GM23248 (cell line): Measurements from ENCODE around the gene EFNB2. TPM values are rescaled to one million over a fixed set of nuclear protein-coding genes. Genes with fewer than 3 reads are reported as not detected.

ENCODE experiments used
- DNase-seq: peaks from one replicate; pipeline ENCODE4 v3.0.0-alpha.2; 2015
- H2AFZ ChIP-seq: fragments of 200-600 bp; sonication (generic); 2 replicates; pipeline ENCODE4 v1.6.1; 2016; ENCODE audit warnings: antibody characterized with exemption
- H3F3A ChIP-seq: fragments of 200-600 bp; sonication (generic); 2 replicates; pipeline ENCODE4 v1.6.1; 2016; ENCODE audit warnings: mild to moderate bottlenecking, antibody characterized with exemption, mixed run types; ENCODE audit not compliant: insufficient read depth
- H3K27ac ChIP-seq: fragments of 200-600 bp; sonication (generic); 2 replicates; pipeline ENCODE4 v1.5.1; 2016; ENCODE audit warnings: mild to moderate bottlenecking
- H3K27me3 ChIP-seq: fragments of 200-600 bp; sonication (generic); replicated peaks from 2 replicates; pipeline ENCODE4 v1.6.1; 2016; ENCODE audit warnings: mild to moderate bottlenecking; ENCODE audit not compliant: insufficient read depth
- H3K36me3 ChIP-seq: fragments of 200-600 bp; sonication (generic); 2 replicates; pipeline ENCODE4 v1.6.1; 2016; ENCODE audit warnings: low read depth, mild to moderate bottlenecking
- H3K4me1 ChIP-seq: fragments of 200-600 bp; sonication (generic); 2 replicates; pipeline ENCODE4 v1.6.1; 2016; ENCODE audit warnings: mild to moderate bottlenecking; ENCODE audit not compliant: insufficient read depth
- H3K4me2 ChIP-seq: fragments of 200-600 bp; sonication (generic); one replicate; pipeline ENCODE4 v1.6.1; 2016; ENCODE audit warnings: mild to moderate bottlenecking; ENCODE audit not compliant: unreplicated experiment
- H3K4me3 ChIP-seq: fragments of 200-600 bp; sonication (generic); 2 replicates; pipeline ENCODE4 v1.5.1; 2016; ENCODE audit warnings: mild to moderate bottlenecking
- H3K79me2 ChIP-seq: fragments of 200-600 bp; sonication (generic); 2 replicates; pipeline ENCODE4 v1.6.1; 2016; ENCODE audit warnings: mild to moderate bottlenecking; ENCODE audit not compliant: insufficient read depth
- H3K9ac ChIP-seq: fragments of 200-600 bp; sonication (generic); 2 replicates; pipeline ENCODE4 v1.6.1; 2016; ENCODE audit warnings: mild to moderate bottlenecking
- H3K9me2 ChIP-seq: fragments of 200-600 bp; sonication (generic); 2 replicates; pipeline ENCODE4 v1.6.1; 2016; ENCODE audit warnings: mixed run types, mild to moderate bottlenecking, moderate library complexity; ENCODE audit not compliant: insufficient read depth
- H3K9me3 ChIP-seq: fragments of 200-600 bp; sonication (generic); one replicate; pipeline ENCODE4 v1.6.1; 2017; ENCODE audit warnings: low read depth
- H4K20me1 ChIP-seq: fragments of 200-600 bp; sonication (generic); 2 replicates; pipeline ENCODE4 v1.6.0; 2016; ENCODE audit not compliant: insufficient read depth
- EZH2 ChIP-seq: fragments of 200-600 bp; sonication (generic); IDR thresholded peaks from 2 replicates; pipeline ENCODE4 v1.6.1; 2018; ENCODE audit warnings: antibody characterized with exemption, mild to moderate bottlenecking; ENCODE audit not compliant: insufficient read depth, poor library complexity, severe bottlenecking
- EZH2phosphoT487 ChIP-seq: fragments of 200-600 bp; sonication (generic); IDR thresholded peaks from 2 replicates; pipeline ENCODE4 v1.6.1; 2018; ENCODE audit warnings: antibody characterized with exemption, moderate library complexity, mild to moderate bottlenecking, low read depth; ENCODE audit not compliant: insufficient read depth
- WGBS, 2 experiments: methylation state at CpG; one replicate each; pipeline ENCODE4 v1.1.6; 2015 to 2017; ENCODE audit warnings: low lambda C conversion rate in 2 of 2, low coverage in 1 of 2; ENCODE audit errors: missing lambda C conversion rate in 2 of 2; 5-methylcytosine and 5-hydroxymethylcytosine counted together
- in situ Hi-C: fragments of 300-500 bp; cut with MboI; formaldehyde crosslinking; loops from 2 replicates; pipeline ENCODE4 v1.15.0; 2020
- polyA plus RNA-seq: library from polyadenylated mRNA; unstranded; fragments of >200 nt; fragmentation: Nextera tagmentation; extraction: Ambion mirVana; gene quantifications from 2 replicates; pipeline ENCODE4 v1.2.1, GENCODE V29; 2016
- total RNA-seq: library from RNA; depleted of rRNA; stranded (reverse); fragments of >200 nt; shearing (Covaris generic); gene quantifications from 2 replicates; pipeline ENCODE4 v1.2.3, GENCODE V29; 2014

Gene EFNB2
- total and polyA plus RNA-seq, 2 experiments from 2014 or later: 0.06 to 0.43 TPM

- H3K79me2 ChIP-seq: no peaks in the 10 kb centered on the region
- 0 out of 2 replicates have a peak, but pooled peaks cover 8% of the 10 kb centered on the region for H3K4me1 ChIP-seq
- H3K4me3 ChIP-seq: peak overlapping the region; percentile 68
- H2AFZ ChIP-seq: peak overlapping the region; percentile 78
- H3K36me3 ChIP-seq: no peaks in the 10 kb centered on the region
- H3K9me3 ChIP-seq: no peaks in the 10 kb centered on the region
- 2% methylated on average over 59 to 72 of the region's 121 CpGs for WGBS, 2 experiments
- in situ Hi-C loops: no loop called here
- H3F3A ChIP-seq: peaks cover 25% of the 10 kb centered on the region
- no peak overlapping the region for H3K9ac ChIP-seq
- no peak for TF ChIP-seq EZH2phosphoT487
- TF ChIP-seq EZH2: no peak
- peak overlapping the region; percentile 86 for H3K4me2 ChIP-seq
- H3K9me2 ChIP-seq: no peaks in the 10 kb centered on the region
- no peaks in the 10 kb centered on the region for H3K27me3 ChIP-seq
- no peak overlapping the region for H3K27ac ChIP-seq
- peak; percentile 24 for DNase-seq
- no peaks in the 10 kb centered on the region for H4K20me1 ChIP-seq
These were observed 567 bp downstream of the EFNB2 start for GRCh38 chr13:106534639-106535551.

GRCh38 chr13:106533943-106534638 is 1.4 kb downstream of the EFNB2 start:
- 0 out of 2 replicates have a peak, but pooled peaks cover 8% of the 10 kb centered on the region for H3K4me1 ChIP-seq
- no peaks in the 10 kb centered on the region for H3K36me3 ChIP-seq
- DNase-seq: peak; percentile 53
- H2AFZ ChIP-seq: peak overlapping the region; percentile 72
- H3K9ac ChIP-seq: no peak overlapping the region
- in situ Hi-C loops: no loop called here
- WGBS, 2 experiments: 4% methylated on average over 48 to 49 of the region's 66 CpGs
- H3K4me3 ChIP-seq: peak overlapping the region; percentile 65
- no peaks in the 10 kb centered on the region for H4K20me1 ChIP-seq
- no peak overlapping the region for H3K27ac ChIP-seq
- TF ChIP-seq EZH2phosphoT487: no peak
- TF ChIP-seq EZH2: no peak
- H3K4me2 ChIP-seq: peak overlapping the region; percentile 86
- no peaks in the 10 kb centered on the region for H3K79me2 ChIP-seq
- no peaks in the 10 kb centered on the region for H3K9me2 ChIP-seq
- H3K27me3 ChIP-seq: no peaks in the 10 kb centered on the region
- peaks cover 19% of the 10 kb centered on the region for H3F3A ChIP-seq
- H3K9me3 ChIP-seq: no peaks in the 10 kb centered on the region

DNA sequence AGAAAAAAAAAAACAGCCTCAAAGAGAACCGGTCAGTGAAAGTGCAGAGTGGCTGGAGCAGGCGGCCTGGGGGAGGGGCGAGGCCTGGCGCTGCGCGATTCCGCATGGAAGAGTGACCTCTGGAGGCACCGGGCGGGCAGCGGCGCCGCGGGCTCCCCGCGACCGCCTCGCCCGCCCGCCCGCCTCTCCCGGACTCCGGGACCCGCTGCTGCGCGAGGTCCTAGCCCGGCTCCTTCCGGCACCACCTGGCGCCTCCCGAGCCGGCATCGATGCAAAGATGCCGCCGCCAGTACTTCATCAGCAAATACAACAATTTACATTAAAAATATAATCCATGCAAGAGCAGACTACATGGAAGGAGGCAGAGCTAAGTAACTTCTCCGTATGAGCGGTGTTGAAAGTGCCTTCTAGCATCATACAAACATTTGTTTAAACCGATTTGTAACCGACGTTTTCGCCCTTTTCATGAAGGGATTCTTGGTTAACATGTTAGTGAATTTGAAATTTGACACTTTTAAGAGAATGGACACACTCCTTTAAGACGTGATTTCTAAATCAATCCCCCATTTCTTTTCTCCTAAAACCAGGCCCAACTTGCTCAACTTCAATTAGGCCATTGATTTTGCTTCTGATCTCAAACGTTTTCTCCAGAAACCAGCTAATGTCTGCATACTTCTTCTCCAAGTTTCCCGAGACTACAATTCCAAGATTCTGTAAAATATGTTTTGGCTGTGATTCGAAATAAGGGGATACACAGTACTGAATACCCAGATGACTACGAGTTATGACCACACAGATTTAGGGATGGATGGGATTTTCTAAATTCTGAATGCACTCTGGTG is 2.1 kb downstream of the EFNB2 start:
- Histone ChIP-seq H3K4me3 (peak overlapping the region; percentile 65), H2AFZ (peak overlapping the region; percentile 72), H3K4me1 (0 out of 2 replicates have a peak, but pooled peaks cover 8% of the 10 kb centered on the region), H3K9ac (no peak overlapping the region), H3K4me2 (peak overlapping the region; percentile 86), H3K36me3 (no peaks in the 10 kb centered on the region), H3K27ac (no peak overlapping the region), H4K20me1 (no peaks in the 10 kb centered on the region), H3K9me2 (no peaks in the 10 kb centered on the region), H3K79me2 (no peaks in the 10 kb centered on the region), H3K27me3 (no peaks in the 10 kb centered on the region), H3K9me3 (no peaks in the 10 kb centered on the region), H3F3A (peaks cover 18% of the 10 kb centered on the region)
- in situ Hi-C loops: no loop called here
- DNase-seq: peak; percentile 85
- TF ChIP-seq EZH2phosphoT487 (no peak), EZH2 (no peak)
- 7 to 14% methylated on average over 21 to 44 of the region's 44 CpGs for WGBS, 2 experiments
